GM15510 (cell line): ENCODE measurements around the gene SDS.

ENCODE experiments used
- POLR2A ChIP-seq: IDR thresholded peaks from 3 replicates; pipeline ENCODE4 v1.6.1; 2011; ENCODE audit warnings: borderline replicate concordance; ENCODE audit not compliant: insufficient read length; ENCODE audit errors: extremely low read depth

Gene SDS

DNA sequence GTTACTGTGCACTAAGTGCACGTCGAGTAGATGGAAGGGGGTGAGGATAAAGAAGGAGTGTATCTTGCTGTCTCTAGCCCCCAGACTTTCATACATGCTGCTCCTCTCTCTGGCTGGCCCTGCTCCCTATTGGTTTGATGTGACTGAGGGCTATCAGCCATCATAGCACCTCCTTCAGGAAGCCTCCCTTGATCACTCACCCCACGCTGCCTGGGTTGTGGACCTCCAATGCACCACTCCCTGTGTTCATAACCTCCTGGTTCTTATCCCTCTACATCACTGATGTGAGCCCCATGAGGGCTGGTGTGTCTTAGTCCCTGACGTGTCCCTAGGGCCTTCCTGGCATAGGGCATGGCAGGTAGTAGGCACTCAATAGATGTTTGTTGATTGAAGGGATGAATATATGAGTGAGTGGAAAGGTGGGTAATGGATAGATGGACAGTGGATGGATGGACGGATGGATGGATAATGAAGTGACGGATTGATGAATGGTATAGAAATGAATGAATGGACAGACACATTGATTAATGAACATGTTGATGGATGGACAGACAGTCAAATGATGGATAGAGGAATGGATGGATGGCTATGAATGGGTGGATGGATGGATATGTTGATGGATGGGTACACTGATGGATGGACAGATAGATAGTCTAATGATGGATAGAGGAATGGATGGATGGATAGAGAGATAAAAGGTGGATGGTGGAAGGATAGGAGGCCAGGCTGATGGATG lies 33.5 kb upstream of the SDS start:
- no peak for TF ChIP-seq POLR2A

DNA sequence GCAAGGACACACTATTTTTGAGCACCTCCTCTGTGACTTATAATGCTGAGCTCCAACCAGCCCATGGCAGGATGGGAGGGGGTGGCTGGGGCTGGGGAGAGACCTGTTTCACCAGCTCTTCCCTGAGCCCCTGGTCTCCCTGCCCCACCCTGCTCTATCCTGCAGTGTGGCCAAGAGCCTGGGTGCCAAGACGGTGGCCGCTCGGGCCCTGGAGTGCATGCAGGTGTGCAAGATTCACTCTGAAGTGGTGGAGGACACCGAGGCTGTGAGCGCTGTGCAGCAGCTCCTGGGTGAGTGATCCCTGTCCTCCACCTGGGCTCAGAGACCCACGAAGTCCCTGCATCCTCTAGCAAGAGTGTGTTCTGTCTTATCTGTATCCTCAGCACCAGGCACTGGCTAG lies 32.9 kb upstream of the SDS start:
- no peak for TF ChIP-seq POLR2A

DNA sequence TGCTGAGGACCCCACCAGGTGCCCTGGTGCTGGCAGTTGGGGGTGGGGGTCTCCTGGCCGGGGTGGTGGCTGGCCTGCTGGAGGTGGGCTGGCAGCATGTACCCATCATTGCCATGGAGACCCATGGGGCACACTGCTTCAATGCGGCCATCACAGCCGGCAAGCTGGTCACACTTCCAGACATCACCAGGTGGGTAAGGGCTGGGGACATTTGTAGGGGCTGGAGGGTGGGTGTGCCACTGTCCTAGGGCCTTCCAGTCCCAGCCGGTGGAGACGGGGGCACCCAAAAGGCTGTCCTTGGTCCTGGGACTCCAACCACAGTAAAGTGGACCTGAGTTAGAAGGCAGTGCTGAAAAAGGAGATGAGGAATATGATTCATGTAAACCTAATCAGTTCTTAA lies 31.7 kb upstream of the SDS start:
- no peak for TF ChIP-seq POLR2A

DNA sequence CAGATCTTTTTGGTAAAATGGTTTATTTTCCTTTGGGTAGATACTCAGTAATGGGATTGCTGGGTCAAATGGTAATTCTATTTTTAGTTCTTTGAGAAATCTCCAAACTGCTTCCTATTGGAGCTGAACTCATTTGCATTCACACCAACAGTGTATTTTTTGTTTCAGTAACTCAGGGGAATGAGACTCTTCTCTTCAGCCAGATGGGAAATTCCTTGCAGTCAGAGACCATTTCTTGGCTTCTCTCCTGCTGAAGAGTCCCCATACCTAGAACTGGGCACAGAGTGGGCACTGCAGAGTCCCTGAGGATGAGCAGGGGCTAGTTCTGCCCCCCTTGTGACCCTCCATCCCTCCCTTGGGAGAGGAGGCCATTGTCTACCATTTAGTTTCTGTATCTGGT lies 29.3 kb upstream of the SDS start:
- TF ChIP-seq POLR2A, result no peak

DNA sequence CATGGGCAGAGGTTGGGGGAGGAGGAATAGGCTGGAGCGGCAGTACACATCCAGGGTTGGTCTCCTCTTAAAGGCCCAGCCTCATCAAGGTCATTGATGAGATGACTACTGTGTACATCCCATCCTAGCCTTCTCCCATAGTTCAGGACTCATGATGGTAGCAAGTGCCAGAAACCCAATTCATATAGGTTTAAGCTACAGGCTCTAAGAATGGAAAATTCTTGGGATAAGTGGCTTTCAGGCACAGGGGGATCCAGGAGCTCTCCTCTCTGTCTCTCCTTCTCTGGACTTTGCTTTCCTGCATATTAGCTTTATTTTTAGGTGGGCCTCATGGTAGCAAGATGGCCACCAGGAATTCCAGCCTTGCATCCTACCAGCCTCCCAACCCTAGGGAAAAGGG lies 24.8 kb upstream of the SDS start:
- no peak for TF ChIP-seq POLR2A

DNA sequence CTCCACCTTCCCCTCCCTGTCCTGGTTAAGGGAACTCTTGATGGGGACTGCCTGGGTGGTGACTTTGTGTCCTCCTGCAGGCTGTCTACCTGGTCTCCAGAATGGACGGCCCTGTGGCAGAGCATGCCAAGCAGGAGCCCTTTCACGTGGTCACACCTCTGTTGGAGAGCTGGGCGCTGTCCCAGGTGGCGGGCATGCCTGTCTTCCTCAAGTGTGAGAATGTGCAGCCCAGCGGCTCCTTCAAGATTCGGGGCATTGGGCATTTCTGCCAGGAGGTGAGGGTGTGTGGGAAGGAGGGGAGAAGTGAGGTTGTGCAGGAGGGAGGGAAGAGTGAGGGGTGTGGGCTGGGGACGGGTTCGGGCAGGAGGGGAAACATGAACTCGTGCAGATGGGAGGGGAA lies 24.2 kb upstream of the SDS start:
- TF ChIP-seq POLR2A, result no peak

DNA sequence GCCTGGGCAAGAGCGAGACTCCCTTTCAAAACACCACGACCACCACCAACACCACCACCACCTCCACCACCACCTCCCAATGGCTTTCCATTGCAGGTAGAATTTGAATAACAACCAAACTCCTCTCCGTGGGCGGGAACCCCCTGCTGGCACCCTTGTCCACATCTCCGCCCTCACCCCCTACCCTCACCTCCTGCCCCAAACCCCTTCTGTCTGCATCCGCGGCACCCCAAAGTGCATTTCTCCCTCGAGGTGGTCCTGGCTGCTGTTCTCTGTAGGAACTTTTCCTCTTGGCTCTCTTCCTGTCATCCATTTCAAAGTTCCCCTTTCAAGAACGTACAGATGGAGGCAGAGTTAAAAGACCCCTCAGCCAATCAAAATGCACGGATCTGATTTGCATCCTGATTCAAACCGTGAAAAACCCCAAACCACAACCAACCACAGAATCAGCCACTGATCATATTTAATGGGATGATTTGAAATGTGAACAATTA lies 22.3 kb upstream of the SDS start:
- TF ChIP-seq POLR2A, result no peak

DNA sequence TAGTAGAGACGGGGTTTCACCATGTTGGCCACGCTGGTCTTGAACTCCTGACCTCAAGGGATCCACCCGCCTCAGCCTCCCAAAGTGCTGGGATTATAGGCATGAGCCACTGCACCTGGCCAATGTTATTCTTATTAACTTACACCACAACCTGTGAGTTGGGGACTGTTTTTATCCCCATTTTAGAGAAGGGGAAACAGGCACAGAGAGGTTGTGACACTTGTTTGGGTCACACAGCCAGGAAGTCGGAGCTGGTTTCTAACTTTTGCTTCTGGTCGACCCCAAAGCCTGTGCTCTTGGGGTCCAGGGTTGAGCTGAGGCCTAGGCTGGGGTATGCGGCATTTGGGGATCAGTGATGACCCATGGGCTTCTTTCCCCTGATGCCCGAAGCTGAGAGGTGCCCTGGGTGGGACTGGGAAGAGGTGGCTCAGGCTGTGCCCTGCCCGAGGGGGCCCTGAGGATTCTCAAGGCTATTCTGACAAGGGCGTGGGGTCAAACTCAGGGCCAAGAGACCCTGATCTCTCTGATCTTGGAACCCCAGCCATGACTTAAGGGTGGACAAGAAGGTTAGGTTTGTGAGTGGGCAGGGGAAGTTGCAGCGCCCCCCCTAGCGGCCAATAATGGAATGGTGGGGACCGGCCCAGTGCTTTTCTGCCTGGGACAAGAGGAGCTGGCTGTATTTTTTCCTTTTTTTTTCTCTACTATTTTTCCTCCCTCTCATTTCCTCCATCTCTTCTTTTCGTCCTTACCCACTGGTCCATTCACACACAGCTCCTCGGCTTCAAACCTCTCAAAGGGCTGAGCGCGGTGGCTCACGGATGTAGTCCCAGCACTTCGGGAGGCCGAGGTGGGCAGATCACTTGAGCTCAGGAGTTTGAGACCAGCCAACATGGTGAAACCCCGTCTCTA lies 21.5 kb upstream of the SDS start:
- no peak for TF ChIP-seq POLR2A

DNA sequence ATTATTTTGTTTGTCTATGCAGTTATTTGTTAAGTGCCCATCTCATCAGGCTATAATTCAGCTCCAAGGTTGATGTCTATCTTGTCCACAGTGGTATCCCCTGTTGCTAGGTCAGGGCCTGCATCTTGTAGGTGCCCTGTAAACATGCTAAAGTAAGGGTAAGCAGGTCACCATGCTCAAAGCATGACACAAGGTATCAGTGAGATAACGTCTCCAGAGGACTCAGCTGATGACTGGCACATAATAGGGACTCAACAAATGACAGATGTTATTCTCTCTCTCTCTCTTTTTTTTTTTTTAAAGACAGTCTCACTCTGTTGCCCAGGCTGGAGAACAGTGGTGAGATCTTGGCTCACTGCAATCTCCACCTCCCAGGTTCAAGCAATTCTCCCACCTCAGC lies 20.8 kb upstream of the SDS start:
- no peak for TF ChIP-seq POLR2A

DNA sequence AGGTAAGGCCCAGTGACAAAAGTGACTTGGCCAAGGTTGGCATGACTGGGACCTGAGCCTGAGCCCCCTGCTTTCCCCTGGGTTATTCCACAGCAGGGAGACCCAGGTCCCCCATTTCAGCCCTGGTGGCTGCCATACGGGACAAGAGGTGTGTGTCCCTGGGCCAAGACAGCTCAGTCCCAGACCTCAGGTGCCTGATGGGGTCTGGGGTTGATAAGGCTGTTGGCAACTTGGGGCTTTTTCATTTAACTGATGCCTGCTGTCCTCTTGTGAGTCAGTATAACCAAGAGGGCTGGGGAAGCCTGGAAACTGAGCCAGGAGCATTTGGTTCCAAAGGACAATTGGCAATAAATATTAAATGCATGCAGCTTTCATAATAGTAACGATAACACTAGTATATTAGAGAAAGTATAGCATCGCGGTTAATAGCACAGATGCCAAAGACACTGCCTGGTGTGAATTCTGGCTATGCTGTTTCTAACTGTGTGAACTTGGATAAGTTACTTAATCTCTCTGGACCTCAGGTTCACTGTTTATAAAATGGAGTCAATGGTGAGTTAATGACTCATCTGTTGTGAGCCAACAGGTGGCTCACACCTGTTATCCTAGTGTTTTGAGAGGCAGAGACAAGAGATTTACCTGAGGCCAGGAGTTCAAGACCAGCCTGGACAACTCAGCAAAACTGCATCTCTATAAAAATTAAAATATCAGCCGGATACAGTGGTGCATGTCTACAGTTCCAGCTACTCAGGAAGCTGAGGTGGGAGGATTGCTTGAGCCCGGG lies 19.4 kb upstream of the SDS start:
- TF ChIP-seq POLR2A, result no peak

DNA sequence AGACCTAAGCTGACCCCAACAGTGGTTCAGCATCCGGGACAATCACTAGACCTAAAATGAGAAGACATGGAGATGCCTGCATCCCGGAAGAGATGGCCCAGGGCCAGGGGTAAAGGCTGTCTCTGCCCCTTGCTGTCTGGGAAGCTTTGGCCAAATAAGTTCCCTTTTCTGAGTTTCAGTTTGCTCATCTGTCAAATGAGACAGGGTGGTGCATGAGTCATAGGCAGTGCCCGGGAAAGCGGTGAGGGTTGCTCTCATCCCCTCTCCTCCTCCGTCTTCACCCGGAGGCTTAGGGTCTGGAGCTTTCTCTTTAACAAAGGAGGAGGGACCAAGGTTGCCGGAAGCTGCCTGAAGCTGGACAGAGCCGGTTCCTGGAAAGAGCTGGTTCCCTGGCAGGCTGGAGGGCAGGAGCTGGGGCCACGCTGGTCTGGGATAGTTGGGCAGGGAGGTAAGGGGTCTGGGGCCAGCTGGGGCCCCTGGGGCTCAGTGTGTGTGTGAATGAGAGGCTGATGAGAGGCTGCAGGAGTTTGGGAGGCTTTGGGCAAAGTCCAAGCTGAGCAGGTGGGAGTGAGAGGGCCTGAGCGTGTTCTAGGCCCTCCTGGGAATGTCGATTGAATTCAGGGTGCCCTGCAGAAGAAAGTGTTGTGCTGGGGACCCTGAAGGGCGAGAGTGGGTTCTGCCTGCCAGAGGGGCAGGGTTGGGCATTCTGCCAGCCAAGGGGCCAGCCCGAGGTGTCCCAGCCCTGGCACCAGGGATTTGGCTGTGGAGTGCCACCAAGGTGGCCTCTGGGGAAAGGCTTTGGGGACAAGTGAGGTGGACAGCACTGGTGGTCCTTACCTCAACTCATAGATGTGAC lies 18.6 kb upstream of the SDS start, which contains the start of gene SDSL:
SDSL (plus strand) TSS at position 351 of the 856 bp plus-strand sequence. CDS start 5,603 bp downstream, outside the sequence.
- no peak for TF ChIP-seq POLR2A

DNA sequence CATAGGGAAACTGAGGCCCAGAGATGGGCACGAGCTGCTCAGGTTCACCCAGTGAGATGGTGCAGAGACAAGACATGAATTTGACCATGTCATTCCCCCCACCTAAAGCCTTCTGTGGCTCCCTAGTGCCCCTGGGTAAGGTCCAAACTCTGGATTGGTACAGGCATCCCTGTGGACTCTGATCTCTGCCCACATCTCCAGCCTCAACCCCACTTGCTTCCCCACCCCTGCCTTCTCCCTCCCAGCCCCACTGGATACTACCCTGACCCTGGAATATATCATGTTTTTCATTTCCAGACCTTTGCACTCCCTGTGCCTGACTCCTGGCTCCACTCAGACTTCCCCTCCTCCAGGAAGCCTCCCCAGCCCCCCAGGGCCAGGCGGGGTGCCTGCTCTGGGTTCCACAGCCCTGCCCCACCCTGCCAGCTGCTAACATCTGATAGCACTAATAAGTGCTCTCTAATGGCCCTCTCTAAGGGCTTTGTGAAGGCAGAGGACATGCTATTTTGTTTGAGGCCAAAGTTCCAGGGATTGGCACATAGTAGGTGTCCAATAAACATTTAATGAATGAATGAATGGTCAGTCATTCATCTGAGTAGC lies 17.4 kb upstream of the SDS start:
- TF ChIP-seq POLR2A, result no peak

DNA sequence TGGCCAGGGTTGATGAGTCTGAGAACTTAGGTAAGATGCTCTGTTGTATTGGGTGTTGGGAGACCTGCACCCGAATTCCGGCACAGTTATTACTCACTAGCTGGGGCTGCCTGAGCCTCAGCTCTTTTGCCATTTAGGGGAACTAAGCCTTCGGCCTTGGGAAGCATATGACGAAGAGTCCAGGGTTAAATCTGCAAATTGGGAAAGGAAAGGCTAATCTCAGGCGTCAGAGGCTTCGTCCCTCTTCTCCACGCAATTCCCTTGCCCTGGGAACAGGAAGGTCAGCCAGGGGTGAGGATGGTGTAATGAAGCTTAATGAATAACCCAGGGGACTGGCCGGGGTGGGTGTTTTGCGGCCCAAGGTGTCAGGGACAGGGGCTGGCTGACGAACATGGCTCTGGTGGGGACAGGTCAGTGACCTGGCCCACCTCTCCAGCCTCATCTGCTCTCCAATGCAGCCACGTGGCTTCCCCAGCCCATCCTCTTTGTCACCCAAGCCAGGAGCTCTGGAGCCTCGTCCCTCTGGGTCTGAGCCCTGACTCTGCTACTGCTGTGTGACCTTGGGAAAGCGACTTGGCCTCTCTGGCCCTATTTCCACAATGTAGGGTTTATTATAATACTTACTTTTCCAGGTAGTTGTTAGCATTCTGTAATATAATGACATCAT lies 14.7 kb upstream of the SDS start:
- TF ChIP-seq POLR2A, result no peak

DNA sequence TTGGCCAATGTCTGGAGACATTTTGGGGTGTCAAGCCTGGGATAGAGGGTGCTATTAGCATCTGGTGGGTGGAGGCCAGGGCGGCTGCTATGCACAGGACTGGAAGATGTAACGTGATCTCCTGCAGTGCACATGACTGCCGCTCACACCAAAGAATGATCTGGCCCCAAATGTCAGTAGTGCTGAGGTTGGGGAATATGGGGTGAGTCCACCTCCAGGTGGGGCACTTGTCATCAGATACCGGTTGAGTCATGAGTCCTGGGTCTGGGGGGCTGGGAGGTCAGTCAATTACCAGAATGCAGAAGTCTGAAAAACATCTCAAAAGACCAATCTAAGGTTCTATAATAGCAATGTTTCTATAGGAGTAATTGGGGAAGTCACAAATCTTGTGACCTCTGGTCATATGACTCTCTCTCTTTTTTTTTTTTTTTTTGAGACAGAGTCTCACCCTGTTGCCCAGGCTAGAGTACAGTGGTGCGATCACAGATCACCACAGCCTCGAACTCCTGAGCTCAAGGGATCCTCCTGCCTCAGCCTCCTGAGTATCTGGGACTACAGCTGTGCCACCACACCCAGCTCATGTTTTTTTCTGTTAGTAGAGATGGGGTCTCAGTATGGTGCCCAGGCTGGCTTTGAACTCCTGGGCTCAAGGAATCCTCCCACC lies 12.5 kb upstream of the SDS start:
- no peak for TF ChIP-seq POLR2A
